ENCODE results near the gene GIPR.

Gene GIPR

DNA sequence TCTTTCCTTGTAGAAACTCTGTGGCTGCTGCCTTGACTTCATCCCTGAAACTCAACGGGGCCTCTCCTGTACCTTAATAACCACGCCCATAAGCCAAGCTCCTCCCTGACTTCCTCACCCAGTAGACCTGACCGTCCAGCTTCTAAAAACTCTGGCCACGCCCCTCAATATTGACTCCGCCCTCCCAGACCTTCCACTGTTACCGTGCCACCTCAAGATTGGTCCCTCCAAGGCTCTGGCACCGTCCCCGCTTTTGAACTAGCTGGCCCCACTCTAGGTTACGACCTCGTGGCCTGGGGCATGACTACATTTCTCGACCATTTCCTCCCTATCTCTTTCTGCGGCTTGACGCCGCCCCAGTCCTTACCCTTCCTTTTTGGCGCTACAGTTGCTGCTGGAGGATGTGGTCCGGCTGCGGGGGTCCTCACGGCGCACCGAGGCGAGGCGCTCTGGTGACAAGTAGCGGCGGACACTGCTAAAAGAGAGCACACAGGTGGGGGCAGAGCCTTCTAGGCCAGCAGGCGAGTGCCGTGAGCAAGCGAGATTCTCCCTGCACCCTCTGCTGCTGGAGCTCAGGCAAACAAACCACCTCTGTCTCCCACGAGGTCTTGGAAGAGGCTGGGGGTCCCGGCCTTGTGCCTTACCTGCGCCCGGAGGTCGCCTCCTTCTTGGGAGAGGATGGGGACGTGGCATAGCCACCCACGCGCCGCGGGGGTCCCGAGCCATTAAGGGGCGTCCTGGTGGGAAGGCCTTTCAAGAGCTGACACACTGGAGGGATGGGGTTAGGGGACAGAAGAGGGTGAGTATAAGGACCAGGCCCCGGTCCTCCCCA is 26.5 kb upstream of the GIPR start (continued):
- TF ChIP-seq ZNF23 (tag by site-specific recombination; IDR thresholded peaks at IDR 0.05; ENCODE audit: borderline replicate concordance) (no peak), BCL11B (tag by site-specific recombination; IDR thresholded peaks at IDR 0.05; ENCODE audit: low read depth) (peak; percentile 85), ZNF529 (tag by site-specific recombination; IDR thresholded peaks at IDR 0.05; ENCODE audit: insufficient replicate concordance) (no peak), ZNF530 (tag by site-specific recombination; IDR thresholded peaks at IDR 0.05; ENCODE audit: low read depth) (no peak), ZNF571 (tag by site-specific recombination; IDR thresholded peaks at IDR 0.05) (no peak), ZNF843 (tag by site-specific recombination; IDR thresholded peaks at IDR 0.05) (no peak), ZNF501 (tag by site-specific recombination; IDR thresholded peaks at IDR 0.05) (no peak)
- TF ChIP-seq, protein P1, sequence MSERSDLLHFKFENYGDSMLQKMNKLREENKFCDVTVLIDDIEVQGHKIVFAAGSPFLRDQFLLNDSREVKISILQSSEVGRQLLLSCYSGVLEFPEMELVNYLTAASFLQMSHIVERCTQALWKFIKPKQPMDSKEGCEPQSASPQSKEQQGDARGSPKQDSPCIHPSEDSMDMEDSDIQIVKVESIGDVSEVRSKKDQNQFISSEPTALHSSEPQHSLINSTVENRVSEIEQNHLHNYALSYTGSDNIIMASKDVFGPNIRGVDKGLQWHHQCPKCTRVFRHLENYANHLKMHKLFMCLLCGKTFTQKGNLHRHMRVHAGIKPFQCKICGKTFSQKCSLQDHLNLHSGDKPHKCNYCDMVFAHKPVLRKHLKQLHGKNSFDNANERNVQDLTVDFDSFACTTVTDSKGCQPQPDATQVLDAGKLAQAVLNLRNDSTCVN (tag by site-specific recombination; optimal IDR thresholded peaks at IDR 0.05): no peak
- TF ChIP-seq, protein P2, sequence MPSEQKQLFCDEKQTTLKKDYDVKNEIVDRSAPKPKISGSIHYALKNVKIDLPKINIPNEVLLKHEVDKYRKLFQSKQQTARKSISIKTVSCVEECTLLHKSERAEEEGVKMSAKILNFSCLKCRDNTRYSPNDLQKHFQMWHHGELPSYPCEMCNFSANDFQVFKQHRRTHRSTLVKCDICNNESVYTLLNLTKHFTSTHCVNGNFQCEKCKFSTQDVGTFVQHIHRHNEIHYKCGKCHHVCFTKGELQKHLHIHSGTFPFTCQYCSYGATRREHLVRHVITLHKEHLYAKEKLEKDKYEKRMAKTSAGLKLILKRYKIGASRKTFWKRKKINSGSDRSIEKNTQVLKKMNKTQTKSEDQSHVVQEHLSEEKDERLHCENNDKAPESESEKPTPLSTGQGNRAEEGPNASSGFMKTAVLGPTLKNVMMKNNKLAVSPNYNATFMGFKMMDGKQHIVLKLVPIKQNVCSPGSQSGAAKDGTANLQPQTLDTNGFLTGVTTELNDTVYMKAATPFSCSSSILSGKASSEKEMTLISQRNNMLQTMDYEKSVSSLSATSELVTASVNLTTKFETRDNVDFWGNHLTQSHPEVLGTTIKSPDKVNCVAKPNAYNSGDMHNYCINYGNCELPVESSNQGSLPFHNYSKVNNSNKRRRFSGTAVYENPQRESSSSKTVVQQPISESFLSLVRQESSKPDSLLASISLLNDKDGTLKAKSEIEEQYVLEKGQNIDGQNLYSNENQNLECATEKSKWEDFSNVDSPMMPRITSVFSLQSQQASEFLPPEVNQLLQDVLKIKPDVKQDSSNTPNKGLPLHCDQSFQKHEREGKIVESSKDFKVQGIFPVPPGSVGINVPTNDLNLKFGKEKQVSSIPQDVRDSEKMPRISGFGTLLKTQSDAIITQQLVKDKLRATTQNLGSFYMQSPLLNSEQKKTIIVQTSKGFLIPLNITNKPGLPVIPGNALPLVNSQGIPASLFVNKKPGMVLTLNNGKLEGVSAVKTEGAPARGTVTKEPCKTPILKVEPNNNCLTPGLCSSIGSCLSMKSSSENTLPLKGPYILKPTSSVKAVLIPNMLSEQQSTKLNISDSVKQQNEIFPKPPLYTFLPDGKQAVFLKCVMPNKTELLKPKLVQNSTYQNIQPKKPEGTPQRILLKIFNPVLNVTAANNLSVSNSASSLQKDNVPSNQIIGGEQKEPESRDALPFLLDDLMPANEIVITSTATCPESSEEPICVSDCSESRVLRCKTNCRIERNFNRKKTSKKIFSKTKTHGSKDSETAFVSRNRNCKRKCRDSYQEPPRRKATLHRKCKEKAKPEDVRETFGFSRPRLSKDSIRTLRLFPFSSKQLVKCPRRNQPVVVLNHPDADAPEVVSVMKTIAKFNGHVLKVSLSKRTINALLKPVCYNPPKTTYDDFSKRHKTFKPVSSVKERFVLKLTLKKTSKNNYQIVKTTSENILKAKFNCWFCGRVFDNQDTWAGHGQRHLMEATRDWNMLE (tag by site-specific recombination; conservative IDR thresholded peaks at IDR 0.05; ENCODE audit: low read depth): no peak

DNA sequence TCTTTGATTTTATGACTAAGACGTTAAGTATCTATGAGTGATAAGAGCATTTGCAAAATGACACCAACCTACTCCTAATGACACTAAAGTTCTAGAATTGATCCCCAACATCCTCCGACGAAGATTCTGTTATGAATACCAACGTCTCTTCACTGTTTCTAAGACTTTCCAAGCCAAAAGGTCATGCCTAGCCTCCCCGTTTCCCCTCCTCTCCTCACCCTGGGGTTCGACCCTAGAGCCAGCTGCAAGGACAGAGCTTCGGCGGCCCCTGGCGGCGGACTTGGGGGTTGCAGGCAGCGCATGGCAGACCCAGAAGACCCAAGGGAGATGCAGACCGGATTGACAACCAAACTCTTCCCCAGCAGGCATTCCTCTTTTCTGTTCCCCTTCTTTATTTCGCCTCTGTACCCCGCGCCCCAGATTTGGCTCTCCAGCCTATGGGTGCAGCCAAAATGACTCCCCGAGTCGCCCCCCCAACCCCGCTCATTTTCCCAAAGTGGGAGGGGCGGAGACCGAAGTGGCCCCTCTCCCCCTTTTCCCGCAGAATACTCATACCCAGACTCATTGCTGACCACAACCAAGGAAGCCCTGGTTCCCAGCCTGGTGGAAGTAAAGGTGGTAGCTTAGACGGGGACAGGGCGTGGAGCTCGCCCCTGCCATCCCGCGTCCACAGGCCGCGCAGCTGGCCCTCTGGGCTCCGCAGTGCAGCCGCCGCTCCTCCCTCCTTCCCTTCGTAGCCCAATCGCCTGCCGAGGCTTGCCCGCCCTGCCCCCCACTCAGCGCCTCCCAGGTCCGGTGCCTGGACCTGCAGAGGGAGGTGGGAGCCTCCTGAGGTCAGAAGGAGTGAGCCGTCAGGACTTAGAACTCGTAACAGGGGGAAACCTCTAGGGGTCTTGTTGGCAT is 24.7 kb upstream of the GIPR start:
- H3K4me1 ChIP-seq (ENCODE audit: control insufficient read depth, insufficient read depth, low read length): peaks cover 12% of the 10 kb centered on the region
- ChIA-PET POLR2A (interaction anchor here (0.5 to 1.2 kb wide), 4 partner anchors 27 to 64 kb away, joined by 3 to 5 read pairs (median 3); no protein-coding TSS in a partner anchor), CTCF (interaction anchor here (0.6 to 7.8 kb wide), 41 partner anchors 9 to 955 kb away, joined by 3 to 155 read pairs (median 6); partner anchors contain the start of genes GIPR, GPR4, OPA3 and QPCTL)
- H3K27ac ChIP-seq (ENCODE audit: extremely low read depth, low read depth, low read length): no peak overlapping the region
- H3K36me3 ChIP-seq (ENCODE audit: control insufficient read depth in 2 of 2, insufficient read depth in 1 of 2, low read length in 2 of 2): no peaks in the 10 kb centered on the region; a peak in 1 of 3 replicates
- H3K9me3 ChIP-seq (ENCODE audit: control insufficient read depth, insufficient read depth, low read depth, low read length): no peaks in the 10 kb centered on the region
- no peak overlapping the region for H3K4me3 ChIP-seq (ENCODE audit: low read depth, low read length)
- TF ChIP-seq, protein P3, sequence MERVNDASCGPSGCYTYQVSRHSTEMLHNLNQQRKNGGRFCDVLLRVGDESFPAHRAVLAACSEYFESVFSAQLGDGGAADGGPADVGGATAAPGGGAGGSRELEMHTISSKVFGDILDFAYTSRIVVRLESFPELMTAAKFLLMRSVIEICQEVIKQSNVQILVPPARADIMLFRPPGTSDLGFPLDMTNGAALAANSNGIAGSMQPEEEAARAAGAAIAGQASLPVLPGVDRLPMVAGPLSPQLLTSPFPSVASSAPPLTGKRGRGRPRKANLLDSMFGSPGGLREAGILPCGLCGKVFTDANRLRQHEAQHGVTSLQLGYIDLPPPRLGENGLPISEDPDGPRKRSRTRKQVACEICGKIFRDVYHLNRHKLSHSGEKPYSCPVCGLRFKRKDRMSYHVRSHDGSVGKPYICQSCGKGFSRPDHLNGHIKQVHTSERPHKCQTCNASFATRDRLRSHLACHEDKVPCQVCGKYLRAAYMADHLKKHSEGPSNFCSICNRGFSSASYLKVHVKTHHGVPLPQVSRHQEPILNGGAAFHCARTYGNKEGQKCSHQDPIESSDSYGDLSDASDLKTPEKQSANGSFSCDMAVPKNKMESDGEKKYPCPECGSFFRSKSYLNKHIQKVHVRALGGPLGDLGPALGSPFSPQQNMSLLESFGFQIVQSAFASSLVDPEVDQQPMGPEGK (tag by site-specific recombination; IDR thresholded peaks at IDR 0.05): 0 out of 2 replicates have a peak, but pooled peaks have one; percentile 11
- TF ChIP-seq ZNF473 (tag by site-specific recombination; IDR thresholded peaks at IDR 0.05) (no peak), KLF9 (tag by site-specific recombination; IDR thresholded peaks at IDR 0.05; ENCODE audit: low read depth) (no peak), ZNF629 (tag by site-specific recombination; IDR thresholded peaks at IDR 0.05) (0 out of 2 replicates have a peak, but pooled peaks have one; percentile 21)
- TF ChIP-seq, protein P4, sequence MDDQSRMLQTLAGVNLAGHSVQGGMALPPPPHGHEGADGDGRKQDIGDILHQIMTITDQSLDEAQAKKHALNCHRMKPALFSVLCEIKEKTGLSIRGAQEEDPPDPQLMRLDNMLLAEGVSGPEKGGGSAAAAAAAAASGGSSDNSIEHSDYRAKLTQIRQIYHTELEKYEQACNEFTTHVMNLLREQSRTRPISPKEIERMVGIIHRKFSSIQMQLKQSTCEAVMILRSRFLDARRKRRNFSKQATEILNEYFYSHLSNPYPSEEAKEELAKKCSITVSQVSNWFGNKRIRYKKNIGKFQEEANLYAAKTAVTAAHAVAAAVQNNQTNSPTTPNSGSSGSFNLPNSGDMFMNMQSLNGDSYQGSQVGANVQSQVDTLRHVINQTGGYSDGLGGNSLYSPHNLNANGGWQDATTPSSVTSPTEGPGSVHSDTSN (CRISPR knock-in tag; IDR thresholded peaks at IDR 0.05): no peak
- TF ChIP-seq, protein P5, sequence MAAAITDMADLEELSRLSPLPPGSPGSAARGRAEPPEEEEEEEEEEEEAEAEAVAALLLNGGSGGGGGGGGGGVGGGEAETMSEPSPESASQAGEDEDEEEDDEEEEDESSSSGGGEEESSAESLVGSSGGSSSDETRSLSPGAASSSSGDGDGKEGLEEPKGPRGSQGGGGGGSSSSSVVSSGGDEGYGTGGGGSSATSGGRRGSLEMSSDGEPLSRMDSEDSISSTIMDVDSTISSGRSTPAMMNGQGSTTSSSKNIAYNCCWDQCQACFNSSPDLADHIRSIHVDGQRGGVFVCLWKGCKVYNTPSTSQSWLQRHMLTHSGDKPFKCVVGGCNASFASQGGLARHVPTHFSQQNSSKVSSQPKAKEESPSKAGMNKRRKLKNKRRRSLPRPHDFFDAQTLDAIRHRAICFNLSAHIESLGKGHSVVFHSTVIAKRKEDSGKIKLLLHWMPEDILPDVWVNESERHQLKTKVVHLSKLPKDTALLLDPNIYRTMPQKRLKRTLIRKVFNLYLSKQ (tag by site-specific recombination; IDR thresholded peaks at IDR 0.05; ENCODE audit: borderline replicate concordance): no peak
- TF ChIP-seq, protein P6, sequence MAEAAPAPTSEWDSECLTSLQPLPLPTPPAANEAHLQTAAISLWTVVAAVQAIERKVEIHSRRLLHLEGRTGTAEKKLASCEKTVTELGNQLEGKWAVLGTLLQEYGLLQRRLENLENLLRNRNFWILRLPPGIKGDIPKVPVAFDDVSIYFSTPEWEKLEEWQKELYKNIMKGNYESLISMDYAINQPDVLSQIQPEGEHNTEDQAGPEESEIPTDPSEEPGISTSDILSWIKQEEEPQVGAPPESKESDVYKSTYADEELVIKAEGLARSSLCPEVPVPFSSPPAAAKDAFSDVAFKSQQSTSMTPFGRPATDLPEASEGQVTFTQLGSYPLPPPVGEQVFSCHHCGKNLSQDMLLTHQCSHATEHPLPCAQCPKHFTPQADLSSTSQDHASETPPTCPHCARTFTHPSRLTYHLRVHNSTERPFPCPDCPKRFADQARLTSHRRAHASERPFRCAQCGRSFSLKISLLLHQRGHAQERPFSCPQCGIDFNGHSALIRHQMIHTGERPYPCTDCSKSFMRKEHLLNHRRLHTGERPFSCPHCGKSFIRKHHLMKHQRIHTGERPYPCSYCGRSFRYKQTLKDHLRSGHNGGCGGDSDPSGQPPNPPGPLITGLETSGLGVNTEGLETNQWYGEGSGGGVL (tag by site-specific recombination; IDR thresholded peaks at IDR 0.05): no peak
